AG10803 (cell line): ENCODE results near the gene MRPL2.

Experiments
- DNase-seq: peaks from one replicate; pipeline ENCODE4 v3.0.0; 2010; ENCODE audit warnings: low read depth
- H3K4me3 ChIP-seq: 2 replicates; pipeline ENCODE4 v1.5.1; 2011; ENCODE audit warnings: mild to moderate bottlenecking, low read length, control low read depth
- TF ChIP-seq, protein P1 (sequence below): conservative IDR thresholded peaks from 2 replicates; pipeline ENCODE4 v1.5.1; 2011; ENCODE audit warnings: mild to moderate bottlenecking, low read length, control low read depth, inconsistent platforms

Gene MRPL2

DNA sequence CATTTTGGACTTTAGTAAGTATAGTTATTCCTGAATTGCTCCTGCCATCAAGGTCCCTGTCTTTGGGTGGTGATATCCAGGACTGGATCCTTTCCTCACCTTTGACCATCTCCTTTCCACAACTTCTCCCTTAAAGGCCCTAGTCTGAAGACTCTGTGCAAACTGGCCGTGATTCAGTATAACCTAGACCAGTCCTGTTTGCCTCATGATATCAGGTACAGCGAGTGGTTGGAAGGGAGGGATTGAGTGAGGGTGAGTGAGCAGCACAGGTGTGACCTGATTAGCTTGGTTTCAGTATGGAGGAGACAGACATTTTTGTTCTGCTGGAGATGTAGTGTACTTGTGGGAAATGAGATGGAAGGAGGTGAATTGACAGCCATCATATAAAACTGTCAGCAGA is 40.1 kb downstream of the MRPL2 start:
- TF ChIP-seq, protein P1, sequence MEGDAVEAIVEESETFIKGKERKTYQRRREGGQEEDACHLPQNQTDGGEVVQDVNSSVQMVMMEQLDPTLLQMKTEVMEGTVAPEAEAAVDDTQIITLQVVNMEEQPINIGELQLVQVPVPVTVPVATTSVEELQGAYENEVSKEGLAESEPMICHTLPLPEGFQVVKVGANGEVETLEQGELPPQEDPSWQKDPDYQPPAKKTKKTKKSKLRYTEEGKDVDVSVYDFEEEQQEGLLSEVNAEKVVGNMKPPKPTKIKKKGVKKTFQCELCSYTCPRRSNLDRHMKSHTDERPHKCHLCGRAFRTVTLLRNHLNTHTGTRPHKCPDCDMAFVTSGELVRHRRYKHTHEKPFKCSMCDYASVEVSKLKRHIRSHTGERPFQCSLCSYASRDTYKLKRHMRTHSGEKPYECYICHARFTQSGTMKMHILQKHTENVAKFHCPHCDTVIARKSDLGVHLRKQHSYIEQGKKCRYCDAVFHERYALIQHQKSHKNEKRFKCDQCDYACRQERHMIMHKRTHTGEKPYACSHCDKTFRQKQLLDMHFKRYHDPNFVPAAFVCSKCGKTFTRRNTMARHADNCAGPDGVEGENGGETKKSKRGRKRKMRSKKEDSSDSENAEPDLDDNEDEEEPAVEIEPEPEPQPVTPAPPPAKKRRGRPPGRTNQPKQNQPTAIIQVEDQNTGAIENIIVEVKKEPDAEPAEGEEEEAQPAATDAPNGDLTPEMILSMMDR = no peak

DNA sequence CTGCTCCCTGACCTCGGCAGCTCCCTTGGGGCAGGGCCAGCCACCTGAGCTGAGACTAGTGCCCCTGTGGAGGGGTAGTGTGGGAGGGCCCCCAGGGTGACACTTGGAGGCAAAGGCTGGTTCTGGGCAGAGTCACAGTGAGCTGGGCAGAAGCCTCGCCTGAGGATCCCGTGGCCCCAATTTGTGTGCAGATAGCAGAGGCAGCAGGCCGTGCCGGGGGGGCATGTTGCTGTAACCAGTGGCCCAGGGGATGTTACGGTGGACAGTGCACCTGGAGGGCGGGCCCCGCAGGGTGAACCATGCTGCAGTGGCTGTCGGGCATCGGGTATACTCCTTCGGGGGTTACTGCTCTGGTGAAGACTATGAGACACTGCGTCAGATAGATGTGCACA is 42.3 kb downstream of the MRPL2 start:
- no peak for DNase-seq
- no peak overlapping the region for H3K4me3 ChIP-seq
- TF ChIP-seq, protein P1 = no peak

More for the DNA sequence above, 40.1 kb downstream of the MRPL2 start:
- no peak overlapping the region for H3K4me3 ChIP-seq
- no peak for DNase-seq

DNA sequence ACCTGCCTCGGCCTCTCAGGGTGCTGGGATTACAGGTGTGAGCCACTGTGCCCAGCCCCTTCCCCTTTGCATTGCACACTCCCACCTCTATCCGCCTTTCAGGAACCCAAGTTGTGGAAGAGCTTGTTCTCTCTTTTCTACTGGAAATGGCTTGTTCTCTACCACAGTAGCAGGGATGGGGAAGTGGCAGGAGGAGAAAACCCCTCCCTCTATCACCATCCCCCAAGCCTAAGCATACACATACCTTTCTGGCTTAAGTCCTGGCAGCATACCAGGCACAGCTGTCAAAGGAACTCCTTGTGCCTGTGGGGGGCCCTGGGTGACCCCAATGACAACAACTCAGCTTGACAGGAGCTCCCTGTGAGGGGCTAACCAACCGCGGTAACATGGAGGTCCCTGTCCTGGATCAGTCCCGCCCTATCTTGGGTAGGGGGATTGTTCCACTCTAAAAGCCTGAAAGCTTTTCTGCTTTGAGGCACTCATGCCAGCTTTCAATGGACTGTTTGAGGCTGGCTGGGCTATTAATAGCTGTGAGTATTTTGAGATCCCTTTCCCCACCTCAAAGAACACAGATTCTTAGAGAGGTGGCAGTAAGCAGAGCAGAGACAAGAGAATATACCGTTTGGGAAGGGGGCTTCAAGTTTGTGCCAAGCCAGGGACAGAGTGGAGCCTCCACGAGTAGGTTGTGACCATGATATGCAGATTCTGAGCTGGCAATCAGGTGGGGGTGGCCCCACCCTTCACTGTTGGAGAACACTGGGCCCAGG is 42.9 kb downstream of the MRPL2 start:
- TF ChIP-seq, protein P1 = no peak
- no peak for DNase-seq
- peak overlapping the region; percentile 13 for H3K4me3 ChIP-seq

DNA sequence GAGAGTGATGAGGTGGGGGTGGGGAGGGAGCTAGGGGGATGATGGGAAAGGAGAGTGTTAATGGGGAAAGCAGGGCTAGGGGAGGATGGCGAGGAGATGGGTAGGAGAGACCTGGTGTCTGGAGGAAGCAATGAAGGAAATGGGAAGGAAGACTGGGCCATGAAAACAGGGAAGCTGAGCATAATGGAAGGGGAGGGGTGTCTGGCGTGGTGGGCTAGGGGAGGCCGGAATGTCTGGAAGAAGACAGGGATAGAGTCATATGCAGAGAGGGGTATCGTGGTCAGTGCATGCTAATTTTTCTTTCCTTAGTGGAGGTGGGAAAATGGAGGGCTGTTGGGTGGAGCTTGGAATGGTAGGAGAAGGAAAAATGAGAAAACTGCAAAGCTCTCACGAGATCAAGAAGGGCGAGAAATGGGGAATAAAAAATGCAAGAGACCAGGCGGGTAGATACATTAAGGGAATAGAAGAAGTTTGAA is 44.8 kb downstream of the MRPL2 start:
- DNase-seq = peak; percentile 49
- TF ChIP-seq, protein P1 = no peak
- H3K4me3 ChIP-seq = peak overlapping the region; percentile 81

DNA sequence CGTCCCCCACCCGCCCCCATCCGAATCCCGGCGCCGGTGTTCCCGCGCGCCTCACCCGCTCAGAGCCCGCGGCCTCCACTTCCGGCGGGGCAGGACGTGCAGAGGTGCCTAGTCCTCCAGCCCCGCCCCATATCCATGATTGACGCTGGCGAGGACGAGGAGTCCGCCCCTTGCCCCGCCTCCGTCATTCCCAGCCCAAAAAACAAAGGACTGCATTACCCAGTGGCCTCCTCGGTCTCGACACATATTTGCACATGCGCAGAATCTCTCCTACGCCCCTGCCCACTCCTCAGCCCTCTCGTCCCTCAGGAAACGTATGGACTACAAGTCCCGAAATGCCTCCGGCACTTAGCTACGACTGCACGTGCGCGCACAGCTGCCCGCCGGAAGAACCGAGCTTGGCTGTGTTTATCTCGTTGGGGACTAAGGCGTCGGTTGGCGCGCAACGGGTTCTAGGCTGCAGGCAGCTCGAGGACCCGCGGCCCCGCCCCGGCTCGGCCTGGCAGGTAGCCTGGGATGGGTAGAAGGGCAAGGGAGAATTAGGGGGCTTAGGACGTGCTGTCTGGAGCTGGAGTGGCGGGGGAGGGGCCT is 45.3 kb downstream of the MRPL2 start, which contains the start of the genes KLHDC3 and MEA1:
Gene KLHDC3, plus strand, starts transcription at position 407 of the 591 bp plus-strand sequence. CDS start 2,944 bp downstream, outside the sequence.
Gene MEA1, minus strand, starts transcription at position 104 of the 591 bp plus-strand sequence. CDS start 133 bp downstream, outside the sequence.
- peak; percentile 100 for DNase-seq
- TF ChIP-seq, protein P1 = no peak
- peak within 1 kb of the TSS; percentile 81 for H3K4me3 ChIP-seq

DNA sequence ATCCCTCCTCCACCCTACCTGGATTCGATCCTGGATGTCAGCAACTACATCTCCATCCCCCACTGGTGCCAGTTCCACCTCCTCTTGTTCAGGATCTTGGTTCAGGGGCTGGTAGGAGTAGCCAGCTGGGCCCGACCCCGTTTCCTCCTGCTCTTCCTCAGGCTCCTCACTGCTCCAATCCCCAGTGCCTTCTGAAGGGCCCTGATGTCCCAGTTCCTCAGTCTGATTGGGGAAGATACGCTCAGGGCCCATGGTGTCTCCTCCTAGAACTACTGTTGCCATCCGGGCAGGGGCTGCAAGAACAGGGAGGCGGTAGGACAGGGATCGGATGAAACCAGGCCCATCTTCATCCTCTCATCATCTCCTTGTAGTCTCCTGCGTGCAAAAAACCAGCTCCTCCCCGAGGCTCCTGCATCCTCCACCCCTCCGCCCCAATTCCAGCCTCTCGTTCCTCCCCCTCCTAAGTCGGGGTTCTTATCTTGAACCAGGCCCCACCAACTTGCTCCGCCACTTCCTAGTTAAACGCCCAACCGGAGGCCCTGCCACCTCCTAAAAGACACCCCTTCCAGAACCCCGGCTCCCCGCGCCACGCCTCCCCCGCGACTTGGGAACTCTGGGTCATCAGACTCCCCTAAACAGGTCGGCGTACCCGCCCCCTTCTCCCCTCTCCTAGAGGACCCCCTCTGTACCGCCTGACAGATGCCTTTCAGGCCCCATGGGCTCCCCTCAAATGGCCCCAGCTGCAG is 46.0 kb downstream of the MRPL2 start:
- DNase-seq = peak; percentile 36
- TF ChIP-seq, protein P1 = no peak
- peak overlapping the region; percentile 77 for H3K4me3 ChIP-seq
